PC-3 (cell line): ENCODE data around the gene STAT6.

ENCODE experiments used
- EZH2 ChIP-seq: fragments of 300-600 bp; sonication (generic); IDR thresholded peaks from one replicate; pipeline ENCODE4 v1.6.1; 2017; ENCODE audit warnings: antibody characterized with exemption, mild to moderate bottlenecking, low read length; ENCODE audit not compliant: unreplicated experiment
- EZH2phosphoT487 ChIP-seq: fragments of 300-600 bp; sonication (generic); IDR thresholded peaks from 2 replicates; pipeline ENCODE4 v1.6.1; 2018; ENCODE audit warnings: mild to moderate bottlenecking, antibody characterized with exemption, low read length, borderline replicate concordance

DNA sequence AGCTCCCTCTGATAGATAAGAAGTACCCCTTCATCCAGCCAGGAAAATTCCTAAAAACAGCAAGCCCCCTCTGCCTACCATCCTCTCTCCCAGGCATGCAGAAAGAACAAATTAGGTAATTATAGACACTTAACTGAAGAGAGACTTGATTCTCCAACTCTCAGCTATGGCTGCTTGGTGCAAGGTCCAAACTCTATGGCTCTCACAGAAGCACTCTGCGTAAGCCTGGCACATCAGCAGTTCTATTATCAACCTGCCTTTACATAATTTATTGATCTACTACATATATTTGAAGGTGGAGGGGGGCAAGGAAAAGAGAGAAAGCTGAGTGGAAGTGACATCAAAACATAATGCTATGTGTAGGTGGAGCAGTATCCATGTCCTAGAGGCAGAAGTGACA lies 60.2 kb downstream of the STAT6 start:
- no peak for TF ChIP-seq EZH2
- TF ChIP-seq EZH2phosphoT487: no peak
